Uterus (tissue), 4 donors: Measurements from ENCODE around the gene KYAT1. TPM values are rescaled to one million over a fixed set of nuclear protein-coding genes. Genes with fewer than 3 reads are reported as not detected.

ENCODE experiments used
- DNase-seq, 2 donors: peaks; one replicate each; pipeline ENCODE4 v3.0.0-alpha.2; 2019 to 2020
- H3K27ac ChIP-seq, 2 donors: fragments of 200-600 bp; sonication (generic); 1 replicate in 1 of 2; 2 replicates in 1 of 2; pipeline ENCODE4 v1.5.1; 2016 to 2018
- H3K27me3 ChIP-seq, 2 donors: fragments of 200-600 bp; sonication (generic); one replicate each; pipeline ENCODE4 v1.5.1; 2018 to 2019; ENCODE audit warnings: control low read depth in 1 of 2
- H3K36me3 ChIP-seq, 2 donors: fragments of 200-600 bp; sonication (generic); one replicate each; pipeline ENCODE4 v1.5.1; 2019; ENCODE audit warnings: control low read depth in 1 of 2
- H3K4me1 ChIP-seq, 2 donors: fragments of 200-600 bp; sonication (generic); one replicate each; pipeline ENCODE4 v1.5.1; 2018 to 2019; ENCODE audit warnings: control low read depth in 1 of 2
- H3K4me3 ChIP-seq, 2 donors: fragments of 200-600 bp; sonication (generic); 1 replicate in 1 of 2; 2 replicates in 1 of 2; pipeline ENCODE4 v1.5.1; 2018 to 2019; ENCODE audit warnings: mild to moderate bottlenecking in 1 of 2
- H3K9me3 ChIP-seq, 2 donors: fragments of 200-600 bp; sonication (generic); one replicate each; pipeline ENCODE4 v1.5.1; 2019; ENCODE audit warnings: control low read depth in 1 of 2
- CTCF ChIP-seq, 4 experiments: fragments of 200-600 bp in 2 of 4; fragments of 450-650 bp in 2 of 4; sonication (generic) in 2 of 4; IDR thresholded peaks; one replicate each; pipeline ENCODE4 v1.5.1; 2016 to 2019; ENCODE audit warnings: antibody characterized with exemption in 4 of 4, mild to moderate bottlenecking in 2 of 4, moderate library complexity in 1 of 4
- POLR2A ChIP-seq, 2 donors: fragments of 450-650 bp; IDR thresholded peaks; one replicate each; pipeline ENCODE4 v1.6.1; 2016; ENCODE audit warnings: antibody characterized with exemption in 2 of 2, mild to moderate bottlenecking in 1 of 2, moderate library complexity in 1 of 2
- intact Hi-C: fragments of 100-400 bp; cut with DNase I; formaldehyde crosslinking; loops from one replicate; pipeline ENCODE4 v1.15.1; 2023; ENCODE audit warnings: low total_unique reads
- total RNA-seq, 4 donors: library from RNA; depleted of rRNA in 3 of 4; stranded (reverse); fragments of >200 nt in 3 of 4; gene quantifications; one replicate each; pipeline versions ENCODE4 v1.1.0 to v1.2.4, GENCODE V29; 2014 to 2023
- donor health status: DM: yes; HTN: yes; CAD: no.

KYAT1 gene
- total RNA-seq, 4 donors from 2014 or later = 1.5 to 11.0 (median 3.4) TPM

GRCh38 chr9:128786681-128787601, 94.8 kb downstream of the KYAT1 start, which contains the start of gene TBC1D13:
Gene TBC1D13, plus strand, starts transcription at chr9:128787253. Its CDS starts 101 bp downstream, at chr9:128787354.
- TF ChIP-seq CTCF (IDR thresholded peaks at IDR 0.05) = peak in 1 of 4 experiments; percentile 26
- TF ChIP-seq POLR2A (IDR thresholded peaks at IDR 0.05) = peak; percentile 53 to 68
- no peaks in the 10 kb centered on the region for H3K9me3 ChIP-seq
- H3K27ac ChIP-seq = peak within 1 kb of the TSS; percentile 86 to 89
- peak within 1 kb of the TSS; percentile 79 to 95 for H3K4me3 ChIP-seq
- peaks cover 0 to 4% of the 10 kb centered on the region in 2 donors for H3K4me1 ChIP-seq
- H3K27me3 ChIP-seq = no peaks in the 10 kb centered on the region
- intact Hi-C loops = no loop called here
- no peaks in the 10 kb centered on the region for H3K36me3 ChIP-seq
- peak; percentile 87 to 88 for DNase-seq

- no peak overlapping the region for H3K4me3 ChIP-seq
Observed at GRCh38 chr9:128785427-128785826, 96.3 kb downstream of the KYAT1 start.

More at GRCh38 chr9:128785427-128785826, 96.3 kb downstream of the KYAT1 start:
- intact Hi-C loops = no loop called here
- Histone ChIP-seq H3K27ac (no peak overlapping the region), H3K27me3 (no peaks in the 10 kb centered on the region), H3K4me1 (peaks cover 0 to 4% of the 10 kb centered on the region in 2 donors), H3K9me3 (no peaks in the 10 kb centered on the region), H3K36me3 (no peaks in the 10 kb centered on the region)
- DNase-seq = no peak
- TF ChIP-seq POLR2A (IDR thresholded peaks at IDR 0.05) (no peak), CTCF (IDR thresholded peaks at IDR 0.05) (no peak)

Other genes starting within 250 kb of the KYAT1 start
- gene DYNC2I2, start 225.1 kb downstream of the KYAT1 start, total RNA-seq = 10 to 100 TPM; 21.4 to 44.8 (median 41.1) TPM
- gene SET, start 192.7 kb downstream of the KYAT1 start, total RNA-seq = 100 to 1,000 TPM in 3 of 4 donors, 10 to 100 TPM in 1; 79.9 to 481 (median 197) TPM
- 10 to 100 TPM in 1 of 4 donors, 1 to 10 TPM in 3; 2.4 to 19.5 (median 4.5) TPM for gene PKN3, start 179.4 kb downstream of the KYAT1 start, total RNA-seq
- gene ZDHHC12, start 157.8 kb downstream of the KYAT1 start, total RNA-seq = 10 to 100 TPM in 1 of 4 donors, 1 to 10 TPM in 2, under 1 TPM in 1; 0.59 to 11.7 (median 6.5) TPM
- 10 to 100 TPM; 16.1 to 52.0 (median 21.2) TPM for gene ZER1, start 110.0 kb downstream of the KYAT1 start, total RNA-seq
- gene TBC1D13, start 94.7 kb downstream of the KYAT1 start, total RNA-seq = 10 to 100 TPM in 3 of 4 donors, 1 to 10 TPM in 1; 7.1 to 26.8 (median 23.3) TPM
- 10 to 100 TPM in 2 of 4 donors, 1 to 10 TPM in 2; 2.1 to 22.0 (median 9.1) TPM for gene ENDOG, start 63.5 kb downstream of the KYAT1 start, total RNA-seq
- 10 to 100 TPM in 2 of 4 donors, 1 to 10 TPM in 2; 4.4 to 34.2 (median 17.3) TPM for gene SPOUT1, start 52.2 kb downstream of the KYAT1 start, total RNA-seq
- 10 to 100 TPM; 23.5 to 58.7 (median 30.8) TPM for gene LRRC8A, start 183 bp upstream of the KYAT1 start, total RNA-seq
- gene PHYHD1, start 39.0 kb upstream of the KYAT1 start, total RNA-seq = 10 to 100 TPM; 23.2 to 30.8 (median 27.2) TPM
- 10 to 100 TPM in 3 of 4 donors, 1 to 10 TPM in 1; 10.0 to 22.3 (median 13.6) TPM for gene DOLK, start 65.7 kb upstream of the KYAT1 start, total RNA-seq
- 10 to 100 TPM; 21.5 to 75.4 (median 36.9) TPM for gene NUP188, start 65.7 kb upstream of the KYAT1 start, total RNA-seq
- gene SH3GLB2, start 146.4 kb upstream of the KYAT1 start, total RNA-seq = 100 to 1,000 TPM in 1 of 4 donors, 10 to 100 TPM in 3; 35.1 to 126 (median 81.8) TPM
- 10 to 100 TPM; 13.2 to 36.5 (median 34.0) TPM for gene MIGA2, start 154.7 kb upstream of the KYAT1 start, total RNA-seq
- gene DOLPP1, start 199.2 kb upstream of the KYAT1 start, total RNA-seq = 10 to 100 TPM in 1 of 4 donors, 1 to 10 TPM in 2, not detected in 1; 1.0 to 10.2 (median 9.7) TPM
- 10 to 100 TPM; 20.0 to 42.4 (median 27.4) TPM for gene CRAT, start 228.8 kb upstream of the KYAT1 start, total RNA-seq
- 100 to 1,000 TPM in 1 of 4 donors, 10 to 100 TPM in 3; 28.9 to 107 (median 62.1) TPM for gene PTPA, start 229.5 kb upstream of the KYAT1 start, total RNA-seq